GM18499 (cell line): ENCODE data around the gene KIFC1.
"Not testable (repeated sequence)": the region's sequence is repeated elsewhere in the genome, so short reads cannot be mapped to it uniquely, and the experiment has no call there.

Experiments used
- ATAC-seq: cut with Tn5 transposase; IDR thresholded peaks from one replicate; pipeline ENCODE4 v1.9.1; 2021; ENCODE audit warnings: moderate number of reproducible peaks; ENCODE audit not compliant: insufficient read depth, unreplicated experiment

KIFC1 gene

GRCh38 chr6:33373960-33374910 is 17.4 kb upstream of the KIFC1 start:
- no peak for ATAC-seq

GRCh38 chr6:33375143-33375671 is 16.4 kb upstream of the KIFC1 start:
- ATAC-seq, result no peak

DNA sequence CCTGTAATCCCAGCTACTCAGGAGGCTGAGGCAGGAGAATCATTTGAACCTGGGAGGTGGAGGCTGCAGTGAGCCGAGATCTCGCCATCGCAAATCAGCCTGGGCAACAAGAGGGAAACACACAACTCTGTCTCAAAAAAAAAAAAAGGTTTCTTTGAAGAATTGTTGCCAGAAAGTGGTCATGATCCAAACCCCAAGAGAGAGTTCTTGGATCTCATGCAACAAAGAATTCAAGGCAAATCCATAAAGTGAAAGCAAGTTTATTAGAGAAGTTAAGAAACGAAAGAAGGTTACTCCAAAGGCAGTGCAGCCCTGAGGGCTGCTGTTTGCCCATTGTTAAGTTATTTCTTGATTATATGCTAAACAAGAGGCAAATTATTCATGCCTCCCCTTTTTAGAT is 14.5 kb upstream of the KIFC1 start:
- ATAC-seq, result no peak

GRCh38 chr6:33379184-33379583 is 12.4 kb upstream of the KIFC1 start:
- not testable (repeated sequence) for ATAC-seq

DNA sequence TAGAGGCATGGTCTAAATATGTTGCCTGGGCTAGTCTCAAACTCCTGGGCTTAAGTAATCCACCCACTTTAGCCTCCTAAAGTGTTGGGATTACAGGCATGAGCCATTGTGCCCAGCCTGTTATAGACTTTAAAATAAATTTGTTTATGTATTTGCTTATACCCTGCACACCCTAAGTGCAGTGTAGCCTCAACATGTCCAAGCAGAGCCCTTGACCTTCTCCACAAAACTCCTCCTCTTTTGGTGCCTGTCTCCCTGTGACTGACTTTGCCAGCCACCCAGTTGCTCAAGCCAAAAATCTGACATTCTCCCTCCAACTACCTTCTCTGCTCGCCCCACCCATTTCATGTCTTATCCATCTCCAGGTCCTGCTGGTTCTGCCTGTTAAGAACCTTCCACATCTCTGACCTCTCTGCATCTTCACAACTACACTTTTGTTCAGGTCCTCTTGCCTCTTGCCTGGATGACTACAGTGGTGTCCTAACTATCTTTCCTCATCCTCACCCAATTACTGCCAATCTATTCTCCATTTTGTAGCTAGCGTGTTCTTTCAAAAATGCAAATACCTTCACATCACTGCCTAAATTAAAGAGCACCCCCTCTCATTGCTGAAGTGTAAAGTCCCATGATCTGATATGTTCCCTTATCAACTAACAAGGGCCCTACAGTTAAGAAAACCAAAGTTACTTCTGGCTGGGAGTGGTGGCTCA is 11.2 kb upstream of the KIFC1 start:
- no peak for ATAC-seq

DNA sequence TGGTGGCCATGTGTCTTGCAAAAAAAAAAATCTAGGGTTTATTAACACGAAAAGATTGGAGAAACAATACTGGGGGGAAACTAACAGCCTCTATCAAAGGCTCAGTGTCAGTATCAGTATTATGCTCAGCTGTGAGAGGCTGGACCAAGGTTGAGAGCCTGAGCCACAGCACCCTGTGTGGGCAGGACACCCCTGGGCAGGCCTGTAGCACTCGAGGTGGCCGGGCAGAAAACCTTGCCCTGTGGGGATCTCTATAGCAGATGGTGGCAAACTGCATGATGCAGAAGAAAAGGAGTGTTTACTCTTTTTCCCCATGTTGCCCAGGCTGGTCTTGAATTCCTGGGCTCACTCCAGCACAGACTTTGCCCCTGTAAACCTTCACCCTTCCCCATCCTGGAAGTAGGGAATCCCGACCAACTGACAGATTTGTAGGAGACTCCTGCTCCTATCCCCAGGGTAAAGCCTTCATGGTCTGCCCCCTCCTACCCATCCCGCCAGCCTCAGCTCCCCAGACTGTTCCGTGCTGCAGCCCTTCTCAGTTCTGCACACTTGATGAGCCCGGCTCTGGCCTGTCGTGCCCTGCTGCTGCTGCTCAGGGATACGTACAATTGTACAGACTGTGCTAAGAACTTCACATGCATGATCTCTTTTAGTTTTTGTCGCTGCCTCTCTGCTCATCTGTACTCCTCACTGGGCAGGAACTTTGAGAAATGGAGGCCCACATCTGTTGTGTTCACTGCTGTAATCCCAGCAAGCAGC is 8.0 kb upstream of the KIFC1 start:
- no peak for ATAC-seq

- no peak for ATAC-seq
These were observed 7.0 kb upstream of the KIFC1 start for GRCh38 chr6:33384581-33385020.

DNA sequence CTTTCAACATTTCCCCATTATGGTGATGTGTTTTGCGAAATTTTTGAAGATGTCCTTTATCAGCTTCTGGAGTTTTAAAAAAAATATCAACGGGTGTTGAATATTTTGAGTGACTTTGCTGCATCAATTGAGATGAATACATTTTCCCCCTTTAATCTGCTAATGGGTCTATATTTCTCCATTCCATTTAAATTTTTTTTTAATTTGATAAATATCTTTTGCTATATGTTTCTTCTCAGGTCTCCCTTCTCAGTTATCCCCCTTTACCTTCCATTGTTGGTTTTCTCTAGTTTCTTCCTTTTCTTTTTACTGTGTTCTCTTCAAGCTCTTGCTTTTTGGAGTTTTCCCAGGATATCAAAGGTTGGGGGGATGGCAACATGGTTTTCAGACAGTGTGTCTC is 1.4 kb upstream of the KIFC1 start:
- no peak for ATAC-seq

- no peak for ATAC-seq
These were observed 801 bp upstream of the KIFC1 start for GRCh38 chr6:33390767-33391277.

DNA sequence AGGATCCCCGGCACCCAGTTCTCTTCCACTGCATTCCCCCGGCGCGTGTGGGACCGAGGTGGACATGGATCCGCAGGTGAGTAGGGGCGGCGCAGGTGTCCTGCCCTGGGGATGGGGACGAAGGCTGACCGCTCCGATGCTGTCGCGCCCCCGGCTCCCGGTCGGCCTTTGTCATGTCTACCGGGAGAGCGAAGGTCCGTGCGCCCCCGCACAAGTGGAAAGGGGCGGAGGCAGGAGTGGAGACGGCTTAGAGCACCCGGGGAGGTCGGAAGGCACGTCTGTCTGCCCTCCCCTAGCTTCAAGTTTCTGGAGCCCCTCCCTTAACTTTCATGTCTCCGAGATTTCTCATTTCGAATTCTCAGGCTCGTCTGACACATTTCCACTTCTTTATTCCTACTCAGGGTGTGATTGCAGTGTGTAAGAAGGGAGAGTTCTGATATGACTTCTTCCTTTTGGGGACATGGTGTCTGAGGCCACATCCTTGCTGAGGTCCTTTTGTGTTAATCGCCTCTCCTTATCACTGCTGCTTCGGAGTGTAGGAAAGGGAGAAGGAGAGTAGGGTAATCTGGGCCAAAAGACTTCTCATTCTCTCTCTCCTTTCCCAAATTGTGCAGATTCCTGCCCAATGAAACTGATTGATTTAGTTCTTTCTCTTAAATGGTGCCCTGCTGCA is 435 bp downstream of the KIFC1 start:
- ATAC-seq, result no peak

- no peak for ATAC-seq
These were observed 949 bp downstream of the KIFC1 start for GRCh38 chr6:33392595-33392948.

DNA sequence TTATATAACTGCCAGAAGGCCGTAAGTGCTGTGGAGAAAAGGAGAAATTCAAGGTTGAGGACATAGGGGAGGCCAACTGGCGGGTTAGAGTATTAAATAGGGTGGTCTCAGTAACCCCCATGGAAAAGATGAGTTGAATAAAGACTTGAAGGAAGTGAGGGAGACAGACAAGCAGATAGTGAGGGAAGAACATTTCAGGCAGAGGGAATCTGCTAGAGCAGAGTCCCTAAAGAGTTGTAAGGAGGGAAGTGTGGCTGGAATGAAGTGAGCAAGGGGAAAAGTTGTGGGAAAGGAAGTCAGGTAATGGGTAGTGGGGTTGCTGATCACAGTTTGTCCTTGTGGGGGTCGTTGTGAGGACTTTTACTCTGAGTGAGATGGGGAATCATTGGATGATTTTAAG is 1.4 kb downstream of the KIFC1 start:
- ATAC-seq, result no peak

DNA sequence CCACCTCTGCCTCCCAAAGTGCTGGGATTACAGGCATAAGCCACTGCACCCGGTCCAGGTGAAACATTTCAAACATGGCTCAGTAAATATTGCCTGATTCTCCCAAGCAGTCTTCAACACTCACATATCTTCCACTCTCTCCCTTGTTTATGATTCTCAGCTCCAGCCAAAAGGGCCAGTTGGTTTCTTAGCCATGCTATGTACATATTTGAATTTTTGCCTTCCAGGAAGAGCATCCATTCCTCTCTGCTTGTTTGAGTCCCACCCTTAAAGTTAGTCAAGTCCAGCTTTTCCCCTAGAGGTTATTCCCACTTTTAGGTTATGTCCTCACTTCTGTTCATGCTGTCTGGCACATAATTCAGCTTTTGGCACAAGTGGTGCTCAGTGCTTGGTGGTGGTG is 5.9 kb downstream of the KIFC1 start:
- ATAC-seq, result no peak

DNA sequence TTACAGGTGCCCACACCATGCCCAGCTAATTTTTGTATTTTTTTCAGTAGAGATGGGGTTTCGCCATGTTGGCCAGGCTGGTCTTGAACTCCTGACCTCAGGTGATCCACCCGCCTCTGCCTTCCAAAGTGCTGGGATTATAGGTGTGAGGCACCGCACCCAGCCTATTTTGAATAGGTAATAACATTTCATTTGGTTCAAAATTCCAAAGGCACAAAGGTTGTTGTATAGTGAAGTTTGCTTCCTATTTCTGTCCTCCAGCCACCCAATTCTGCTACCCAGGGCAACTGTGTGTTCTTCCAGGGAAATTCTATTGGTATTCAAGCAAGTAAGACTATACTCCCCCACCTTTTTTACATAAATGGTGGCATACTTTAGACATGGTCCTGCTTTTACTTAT is 7.0 kb downstream of the KIFC1 start:
- not testable (repeated sequence) for ATAC-seq

DNA sequence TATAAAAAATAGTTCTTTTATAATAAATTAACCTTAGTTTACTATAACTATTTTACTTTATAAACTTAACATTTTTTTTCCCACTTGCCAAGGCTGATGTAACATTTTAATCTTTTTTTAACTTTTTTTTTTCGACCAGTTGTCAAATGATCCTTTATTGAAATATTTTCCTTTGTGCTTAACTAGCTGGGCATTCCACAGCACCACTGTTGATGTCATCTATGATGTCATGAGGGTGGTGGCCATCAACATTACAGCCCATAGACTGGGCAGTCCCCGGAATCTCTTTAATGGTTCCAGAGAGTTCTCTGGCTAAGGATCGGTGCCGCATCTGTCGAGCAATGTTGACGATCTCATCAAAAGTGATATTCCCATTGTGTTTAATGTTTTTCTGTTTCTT is 8.3 kb downstream of the KIFC1 start:
- not testable (repeated sequence) for ATAC-seq

GRCh38 chr6:33404884-33405283 is 13.3 kb downstream of the KIFC1 start:
- no peak for ATAC-seq

DNA sequence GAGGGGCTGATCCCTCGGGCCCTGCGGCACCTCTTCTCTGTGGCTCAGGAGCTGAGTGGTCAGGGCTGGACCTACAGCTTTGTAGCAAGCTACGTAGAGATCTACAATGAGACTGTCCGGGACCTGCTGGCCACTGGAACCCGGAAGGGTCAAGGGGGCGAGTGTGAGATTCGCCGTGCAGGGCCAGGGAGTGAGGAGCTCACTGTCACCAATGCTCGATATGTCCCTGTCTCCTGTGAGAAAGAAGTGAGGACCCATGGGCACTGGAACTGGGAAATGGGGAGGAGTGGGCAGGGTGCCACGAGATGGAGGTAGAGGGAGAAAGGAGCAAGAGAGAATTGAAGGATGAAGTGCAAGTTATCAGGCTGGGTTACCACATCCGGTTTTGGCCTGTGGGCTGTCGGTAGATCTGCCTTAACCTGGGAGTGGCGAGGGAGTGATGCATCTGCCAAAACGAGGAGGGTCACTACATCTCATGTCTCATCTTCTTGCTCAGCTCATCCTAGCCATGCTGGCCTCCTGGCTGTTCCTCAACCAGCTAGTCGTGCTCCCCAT is 13.8 kb downstream of the KIFC1 start:
- ATAC-seq, result no peak

DNA sequence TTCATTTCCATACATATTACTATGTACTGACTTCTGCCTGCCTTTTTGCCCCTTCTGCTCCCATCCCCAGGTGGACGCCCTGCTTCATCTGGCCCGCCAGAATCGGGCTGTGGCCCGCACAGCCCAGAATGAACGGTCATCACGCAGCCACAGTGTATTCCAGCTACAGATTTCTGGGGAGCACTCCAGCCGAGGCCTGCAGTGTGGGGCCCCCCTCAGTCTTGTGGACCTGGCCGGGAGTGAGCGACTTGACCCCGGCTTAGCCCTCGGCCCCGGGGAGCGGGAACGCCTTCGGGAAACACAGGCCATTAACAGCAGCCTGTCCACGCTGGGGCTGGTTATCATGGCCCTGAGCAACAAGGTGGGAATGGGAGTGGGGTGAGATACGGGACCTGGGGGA is 14.5 kb downstream of the KIFC1 start:
- no peak for ATAC-seq

DNA sequence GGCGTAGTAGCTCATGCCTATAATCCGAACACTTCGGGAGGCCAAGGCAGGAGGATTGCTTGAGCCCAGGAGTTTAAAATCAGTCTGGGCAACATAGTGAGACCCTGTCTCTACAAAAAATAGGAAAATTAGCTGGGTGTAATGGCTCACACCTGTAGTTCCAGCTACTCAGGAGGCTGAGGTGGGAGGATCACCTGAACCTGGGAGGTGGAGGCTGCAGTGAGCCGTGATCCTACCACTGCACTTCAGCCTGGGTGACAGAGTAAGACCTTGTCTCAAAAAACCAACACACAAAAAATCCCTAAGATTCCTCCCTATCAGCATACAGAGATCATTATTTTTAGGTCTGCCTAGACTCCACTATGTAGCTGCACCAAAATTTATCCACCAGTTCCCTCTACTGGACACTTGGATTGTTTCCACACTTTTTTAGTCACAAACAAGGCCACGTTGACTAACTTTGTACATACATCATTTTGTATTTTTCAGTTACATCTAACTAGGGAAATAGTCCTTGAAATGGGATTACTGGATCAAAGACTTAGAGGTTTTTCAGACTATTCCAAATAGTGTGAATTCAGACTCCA is 15.6 kb downstream of the KIFC1 start:
- ATAC-seq, result no peak
